NCI-H2107 (cell line): Measurements from ENCODE around the gene FHDC1.

Source experiments
- DNase-seq: peaks from one replicate; lab custom pipeline; 2025; lab: John Stamatoyannopoulos, UW

FHDC1 gene

GRCh38 chr4:152981278-152981677 lies 45.2 kb downstream of the FHDC1 start:
- DNase-seq: no peak

- no peak for DNase-seq
Measured at GRCh38 chr4:152981842-152982241, 45.7 kb downstream of the FHDC1 start.

DNA sequence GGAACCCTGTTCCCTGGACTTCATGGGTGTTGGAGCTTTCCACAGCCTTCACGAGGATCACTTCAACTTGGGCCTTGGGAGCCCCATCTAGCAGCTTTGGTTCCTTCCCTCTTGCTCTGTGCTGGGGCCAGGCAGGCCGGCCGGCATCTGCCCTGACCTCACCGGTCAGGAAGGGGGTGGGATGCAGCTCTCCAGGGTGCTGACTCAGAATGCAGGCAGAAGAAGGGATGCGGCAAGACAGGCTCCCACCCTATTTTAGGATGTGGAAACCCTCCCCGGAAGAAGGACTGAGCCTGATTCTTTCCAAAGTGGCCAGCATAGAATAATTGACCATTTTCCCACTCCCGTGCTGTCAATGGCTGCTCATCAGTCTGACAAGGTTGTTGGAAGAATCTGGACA lies 47.1 kb downstream of the FHDC1 start:
- no peak for DNase-seq

- DNase-seq: no peak
Measured at GRCh38 chr4:152983774-152984411, 47.8 kb downstream of the FHDC1 start.

DNA sequence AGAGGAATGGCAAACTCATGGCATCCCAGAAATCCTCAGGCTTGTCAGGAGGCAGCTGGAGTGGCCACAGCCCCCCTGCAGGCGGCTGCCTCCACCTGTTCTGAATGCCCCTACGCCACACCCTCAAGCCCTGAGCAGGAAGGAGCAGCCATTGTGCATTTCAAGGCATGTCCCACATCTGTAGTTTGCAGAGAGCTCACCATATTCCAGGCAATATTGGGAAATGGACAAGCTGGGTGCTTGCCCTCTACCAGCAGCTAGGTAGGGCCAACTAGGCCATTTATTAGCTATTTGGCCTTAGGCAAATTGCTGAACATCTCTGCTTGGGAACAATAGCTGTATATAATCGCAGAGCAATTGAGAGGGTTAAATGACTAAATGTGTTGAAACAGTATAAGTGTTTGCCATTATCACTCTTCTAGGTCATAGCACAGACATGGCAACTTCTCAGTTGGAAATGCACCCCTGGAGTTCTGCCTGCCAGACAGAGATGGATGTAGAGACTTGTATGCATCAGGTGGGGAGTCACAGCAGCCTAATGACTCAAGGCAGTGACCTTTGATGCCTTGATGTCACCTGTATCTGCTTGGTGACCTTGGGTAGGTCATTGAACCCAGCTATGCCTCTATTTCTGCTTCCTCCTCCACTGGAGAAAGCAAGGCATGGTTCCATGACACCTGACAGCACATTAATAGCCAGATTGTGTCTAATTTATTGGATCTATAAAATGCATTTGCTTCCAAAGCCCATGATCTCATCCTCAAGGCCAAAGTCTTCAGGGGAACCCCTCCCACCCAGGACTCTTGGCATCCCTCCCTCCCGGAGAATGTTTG lies 52.8 kb downstream of the FHDC1 start:
- no peak for DNase-seq

- DNase-seq: no peak
Measured at GRCh38 chr4:152989554-152989970, 53.4 kb downstream of the FHDC1 start.

DNA sequence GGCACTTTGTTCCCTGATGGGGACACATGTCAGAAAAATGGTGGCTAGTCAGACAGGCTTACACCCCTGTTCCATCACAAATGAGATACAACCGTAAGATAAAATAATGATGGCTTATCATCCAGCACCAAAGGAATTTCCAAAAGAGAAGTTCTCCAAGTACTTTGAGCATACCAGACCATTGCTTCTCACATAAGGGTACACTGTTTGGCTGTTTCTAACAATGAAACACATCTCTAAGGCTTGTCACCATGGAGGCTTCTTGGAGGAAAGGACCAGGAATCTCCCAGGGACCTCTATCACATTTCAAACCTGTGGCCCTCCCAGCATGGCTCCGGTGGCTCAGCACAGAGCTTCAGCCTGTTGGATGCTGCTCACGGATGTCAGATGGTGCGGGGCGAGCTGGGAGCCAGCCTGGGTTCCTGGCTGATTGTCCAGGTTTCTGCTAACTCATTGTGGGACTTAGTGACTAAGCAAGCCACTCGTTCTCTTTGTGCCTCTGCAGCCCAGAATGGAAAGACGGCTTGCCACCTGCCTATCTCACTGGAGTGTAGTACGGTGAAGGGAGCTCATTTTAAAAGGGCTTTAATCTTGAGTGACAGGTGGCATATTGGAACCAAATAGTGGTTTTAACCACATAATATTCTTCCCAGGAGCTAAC lies 54.5 kb downstream of the FHDC1 start:
- peak; percentile 65 for DNase-seq

DNA sequence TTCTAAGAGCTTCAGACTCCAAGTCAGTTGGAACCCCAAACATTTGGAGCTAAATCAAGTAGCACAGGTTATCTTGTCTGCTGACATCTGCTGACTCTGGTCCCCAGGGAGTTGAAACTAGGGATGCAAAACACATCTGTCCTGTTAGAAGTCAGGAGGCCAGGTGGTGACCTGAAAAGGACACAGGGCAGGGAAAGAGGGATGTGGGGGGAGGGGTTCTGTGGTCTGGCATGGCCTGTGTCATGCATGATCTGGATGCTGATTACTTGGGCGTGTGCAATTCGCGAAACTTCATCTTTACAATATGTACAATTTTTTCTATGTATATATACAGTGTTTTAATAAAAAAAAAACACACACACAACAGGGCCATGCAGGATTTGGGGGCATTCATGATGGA lies 55.3 kb downstream of the FHDC1 start:
- DNase-seq: no peak

- no peak for DNase-seq
Measured at GRCh38 chr4:152992027-152992426, 55.9 kb downstream of the FHDC1 start.

DNA sequence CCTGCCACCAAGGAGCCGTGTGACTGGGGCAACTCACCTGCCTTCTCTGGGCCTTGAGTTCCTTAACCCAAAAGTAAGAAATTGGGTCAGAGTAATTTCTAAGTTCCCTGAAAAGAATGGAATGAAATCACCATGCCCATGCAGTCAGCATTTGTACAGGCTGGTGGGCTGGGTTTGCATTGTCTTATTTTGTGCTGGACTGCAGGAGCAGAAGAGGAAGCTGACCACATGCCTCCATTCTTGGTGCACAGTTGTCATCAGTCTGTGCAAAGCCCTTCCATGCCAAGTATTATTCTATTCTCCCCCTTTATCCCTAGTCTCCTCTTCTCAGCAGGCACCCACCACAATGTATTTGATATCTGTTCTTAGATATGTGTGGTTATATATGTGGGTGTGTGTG lies 56.3 kb downstream of the FHDC1 start:
- no peak for DNase-seq

GRCh38 chr4:152994038-152994437 lies 57.9 kb downstream of the FHDC1 start:
- no peak for DNase-seq

GRCh38 chr4:152996111-152996571 lies 60.0 kb downstream of the FHDC1 start:
- no peak for DNase-seq

- DNase-seq: no peak
Measured at GRCh38 chr4:152996672-152997071, 60.5 kb downstream of the FHDC1 start.

DNA sequence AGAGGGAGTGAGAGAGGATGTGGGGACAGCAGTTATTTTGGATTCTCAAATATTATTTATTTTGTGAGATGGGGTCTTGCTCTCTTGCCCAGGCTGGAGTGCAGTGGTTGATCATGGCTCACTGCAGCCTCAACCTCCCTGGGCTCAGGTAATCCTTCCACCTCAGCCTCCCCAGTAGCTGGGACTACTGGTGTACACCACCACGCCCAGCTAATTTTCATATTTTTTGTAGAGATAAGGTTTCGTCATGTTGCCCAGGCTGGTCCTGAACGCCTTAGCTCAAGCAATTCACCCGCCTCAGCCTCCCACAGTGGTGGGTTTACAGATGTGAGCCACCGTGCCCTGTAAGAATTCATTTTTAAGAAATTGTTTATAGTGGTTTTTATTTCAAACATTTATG lies 61.2 kb downstream of the FHDC1 start:
- DNase-seq: no peak

GRCh38 chr4:152997771-152998487 lies 61.8 kb downstream of the FHDC1 start:
- DNase-seq: no peak

DNA sequence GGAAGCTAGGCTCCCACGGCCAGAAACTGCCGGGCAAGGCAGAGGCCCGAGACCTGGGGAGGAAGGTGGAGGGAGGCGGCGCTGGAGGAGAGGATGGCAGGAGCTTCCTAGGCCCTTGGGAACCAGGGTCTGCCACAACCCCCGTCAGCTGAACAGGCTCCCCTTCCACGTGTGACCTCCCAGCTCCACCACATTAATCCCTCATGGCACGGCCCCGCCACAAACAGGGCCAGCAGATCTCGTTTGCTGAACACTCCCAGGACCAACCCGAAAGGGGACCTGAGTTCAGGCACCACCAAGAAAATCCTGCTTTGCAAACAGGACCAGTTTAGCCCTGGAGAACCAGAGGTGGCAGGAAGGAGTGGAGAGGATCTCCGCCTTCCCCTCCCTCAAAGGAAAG lies 62.7 kb downstream of the FHDC1 start:
- DNase-seq: no peak

- no peak for DNase-seq
Measured at GRCh38 chr4:152999346-153000075, 63.4 kb downstream of the FHDC1 start.

DNA sequence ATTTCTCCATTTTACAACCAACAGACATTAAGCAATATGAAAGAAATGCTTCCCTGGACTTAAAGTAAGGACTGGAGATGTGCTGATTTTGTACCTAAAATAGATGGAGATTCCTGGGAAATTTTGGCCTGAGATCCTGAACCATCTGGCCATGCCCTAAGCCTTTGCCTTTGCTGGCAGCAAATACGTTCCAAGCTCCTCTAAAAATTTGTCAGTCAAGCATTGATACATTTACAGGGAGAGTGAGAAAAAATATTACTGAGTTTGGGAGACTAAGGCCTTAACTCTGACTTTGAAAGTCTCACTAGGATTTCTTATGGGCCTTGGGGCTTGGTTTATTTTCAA lies 63.9 kb downstream of the FHDC1 start:
- DNase-seq: no peak

DNA sequence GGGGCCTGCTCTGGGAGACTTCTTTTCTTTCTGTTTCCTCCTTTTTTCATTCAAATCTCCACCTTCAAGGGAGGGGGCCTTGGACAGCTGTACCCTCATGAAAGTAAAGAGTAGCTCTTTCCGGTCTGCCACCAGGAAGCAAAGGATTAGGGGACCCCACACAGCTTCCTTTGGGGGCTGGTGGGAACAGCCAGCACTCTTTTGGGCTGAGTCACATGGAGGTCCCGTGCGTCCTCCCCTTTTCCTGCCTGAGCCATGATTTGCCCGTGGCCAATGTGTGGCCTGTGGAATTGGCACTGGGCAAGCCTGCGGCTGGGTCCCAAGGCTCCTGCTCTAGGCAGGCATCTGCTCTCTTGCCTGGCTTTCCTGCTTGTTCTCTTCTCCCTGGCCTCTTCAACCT lies 65.5 kb downstream of the FHDC1 start:
- DNase-seq: no peak

- no peak for DNase-seq
Measured at GRCh38 chr4:153002110-153002509, 66.0 kb downstream of the FHDC1 start.

GRCh38 chr4:153004081-153004850 lies 68.1 kb downstream of the FHDC1 start:
- DNase-seq: no peak
